Urinary bladder (tissue), 4 donors: ENCODE results near the gene SDK2. TPM values are rescaled to one million over a fixed set of nuclear protein-coding genes. Genes with fewer than 3 reads are reported as not detected.

Experiments used
- DNase-seq: peaks from one replicate; pipeline ENCODE4 v3.0.0-alpha.2; 2015; ENCODE audit errors: extremely low spot score
- H3K27ac ChIP-seq: one replicate; pipeline ENCODE4 v1.5.1; 2013; ENCODE audit warnings: low read depth, mild to moderate bottlenecking, moderate library complexity
- H3K36me3 ChIP-seq: one replicate; pipeline ENCODE4 v1.6.1; 2013; ENCODE audit warnings: mild to moderate bottlenecking, moderate library complexity; ENCODE audit not compliant: insufficient read depth
- H3K4me1 ChIP-seq: one replicate; pipeline ENCODE4 v1.6.1; 2013; ENCODE audit warnings: mild to moderate bottlenecking, moderate library complexity; ENCODE audit not compliant: insufficient read depth
- H3K4me3 ChIP-seq: one replicate; pipeline ENCODE4 v1.5.1; 2013; ENCODE audit warnings: low read depth, low read length
- WGBS: extraction: QIAGEN DNeasy Blood & Tissue Kit; methylation state at CpG from one replicate; pipeline ENCODE4 v1.1.7; 2013; 5-methylcytosine and 5-hydroxymethylcytosine counted together
- polyA plus RNA-seq: library from polyadenylated mRNA; stranded (reverse); fragments of 200-250 nt; gene quantifications from one replicate; pipeline ENCODE4 v1.2.3, GENCODE V29; 2013
- total RNA-seq: library from RNA; depleted of rRNA; stranded (reverse); fragments of >200 nt; gene quantifications from one replicate; pipeline ENCODE4 v1.2.3, GENCODE V29; 2014
- donor health status: healthy with polysubstance abuse.
- donor health status: healthy.

The SDK2 gene
- total and polyA plus RNA-seq, 2 donors: 0.61 to 5.0 TPM

- no peaks in the 10 kb centered on the region for H3K4me1 ChIP-seq
These were observed 136.0 kb downstream of the SDK2 start for GRCh38 chr17:73508057-73508930.

DNA sequence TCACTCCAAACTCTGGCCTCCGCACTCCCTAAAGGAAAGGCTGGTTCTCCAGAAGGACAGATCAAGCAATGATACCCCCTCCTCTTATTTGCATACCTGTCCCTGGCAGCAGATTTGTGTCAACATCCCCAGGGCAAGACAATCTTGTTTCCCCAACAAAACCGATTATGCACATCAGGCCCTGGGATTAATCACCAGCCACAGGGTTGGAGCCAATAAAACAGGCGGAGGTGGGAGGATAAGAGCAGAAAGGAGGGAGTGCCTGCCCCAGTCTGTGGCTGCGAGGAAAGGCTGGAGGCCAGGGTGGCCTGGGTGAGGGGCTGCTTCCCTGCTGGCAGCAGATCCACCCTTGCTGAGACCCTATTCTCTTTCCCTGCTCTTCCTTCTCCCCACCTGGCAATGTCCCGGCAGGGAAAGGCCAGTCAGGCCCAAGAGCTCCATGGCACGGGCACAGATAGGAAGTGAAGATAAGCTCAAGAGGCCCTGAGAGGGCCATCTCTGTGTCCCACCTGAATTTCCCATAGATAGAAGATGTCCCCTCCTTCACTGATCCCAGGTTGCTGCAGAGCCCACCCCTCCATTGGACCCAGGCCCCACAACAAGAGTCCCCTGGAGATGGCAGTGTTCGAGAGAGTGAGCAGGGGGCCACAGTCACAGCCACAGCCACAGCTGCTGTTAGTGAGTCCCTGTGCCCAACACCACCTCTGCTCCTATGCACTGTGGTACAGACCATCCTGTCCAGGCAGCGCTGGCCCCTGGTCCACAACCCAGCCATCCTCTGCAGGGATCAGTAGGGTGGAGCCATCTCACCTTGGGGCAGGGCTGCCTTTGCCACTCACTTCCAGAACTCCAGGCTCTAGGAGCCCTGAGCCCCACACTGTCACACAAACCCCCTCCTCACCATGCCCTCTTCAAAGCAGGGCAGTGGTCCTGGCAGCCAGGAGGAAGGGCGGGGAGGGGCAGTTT lies 137.5 kb downstream of the SDK2 start:
- DNase-seq: no peak
- 72% methylated on average over 9 of the region's 9 CpGs for WGBS
- Histone ChIP-seq H3K4me3 (no peak overlapping the region), H3K4me1 (no peaks in the 10 kb centered on the region), H3K36me3 (no peaks in the 10 kb centered on the region), H3K27ac (no peak overlapping the region)

More at GRCh38 chr17:73508057-73508930, 136.0 kb downstream of the SDK2 start:
- DNase-seq: no peak
- Histone ChIP-seq H3K27ac (no peak overlapping the region), H3K36me3 (no peaks in the 10 kb centered on the region), H3K4me3 (no peak overlapping the region)
- 77% methylated on average over 19 of the region's 19 CpGs for WGBS

GRCh38 chr17:73503560-73503959 lies 140.7 kb downstream of the SDK2 start:
- no peak for DNase-seq
- H3K36me3 ChIP-seq: no peaks in the 10 kb centered on the region
- H3K4me1 ChIP-seq: no peaks in the 10 kb centered on the region
- 44% methylated on average over 2 of the region's 2 CpGs for WGBS
- H3K4me3 ChIP-seq: no peak overlapping the region
- no peak overlapping the region for H3K27ac ChIP-seq

DNA sequence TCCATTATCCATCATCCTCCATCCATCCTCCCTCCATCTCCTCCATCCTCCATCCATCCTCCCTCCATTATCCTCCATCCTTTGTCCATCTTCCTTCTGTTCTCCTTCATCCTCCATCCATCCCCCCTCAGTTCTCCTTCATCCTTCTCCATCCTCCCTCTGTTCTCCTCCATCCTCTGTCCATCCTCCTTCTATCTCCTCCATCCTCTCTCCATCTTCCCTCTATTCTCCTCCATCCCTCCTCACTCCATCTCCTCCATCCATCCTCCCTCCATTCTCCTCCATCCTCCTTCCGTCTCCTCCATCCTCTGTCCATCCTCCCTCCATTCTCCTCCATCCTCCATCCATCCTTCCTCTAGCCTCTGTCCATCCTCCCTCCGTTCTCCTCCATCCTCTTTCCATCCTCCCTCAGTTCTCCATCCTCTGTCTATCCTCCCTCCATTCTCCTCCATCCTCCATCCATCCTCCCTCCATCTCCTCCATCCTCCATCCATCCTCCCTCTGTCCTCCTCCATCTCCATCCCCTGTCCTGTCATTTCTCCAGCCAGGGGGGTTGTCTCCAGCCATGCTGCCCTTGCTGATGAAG lies 143.7 kb downstream of the SDK2 start:
- Histone ChIP-seq H3K36me3 (no peaks in the 10 kb centered on the region), H3K4me3 (no peak overlapping the region), H3K27ac (no peak overlapping the region), H3K4me1 (no peaks in the 10 kb centered on the region)
- DNase-seq: no peak
- 67% methylated on average over 2 of the region's 2 CpGs for WGBS

DNA sequence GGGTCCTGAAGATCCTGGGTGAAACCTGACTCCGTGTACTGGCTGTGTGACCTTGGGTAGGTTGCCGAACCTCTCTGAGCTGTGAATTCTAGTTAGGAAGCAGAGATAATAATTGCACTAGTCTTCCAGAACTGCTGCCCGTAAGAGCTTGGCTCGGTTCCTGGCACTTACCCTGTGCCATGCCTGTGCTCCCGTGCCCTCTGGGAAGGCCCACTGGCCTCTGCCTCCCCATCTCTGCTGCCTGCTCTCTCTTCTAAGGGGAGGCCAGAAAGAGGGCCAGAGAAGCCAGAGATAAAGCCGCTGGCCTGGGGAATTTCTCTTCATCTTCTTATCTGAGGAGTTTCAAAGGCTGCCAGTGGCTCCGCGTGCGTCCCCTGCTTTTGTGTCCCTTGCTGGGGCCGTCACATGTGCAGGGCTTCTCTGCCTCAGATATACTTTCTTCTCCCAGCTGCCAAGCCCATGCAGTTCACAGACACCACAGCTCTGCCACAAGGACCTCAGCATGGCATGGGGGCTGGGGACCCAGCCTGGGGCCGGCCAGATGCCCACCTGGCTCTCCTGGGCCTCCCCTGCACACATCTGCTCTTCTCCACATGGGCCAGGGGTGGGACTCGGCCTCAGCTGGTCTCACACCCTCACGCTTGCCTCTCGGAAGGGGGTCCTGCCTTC lies 145.2 kb downstream of the SDK2 start:
- H3K4me3 ChIP-seq: no peak overlapping the region
- 69% methylated on average over 14 of the region's 14 CpGs for WGBS
- H3K27ac ChIP-seq: no peak overlapping the region

DNA sequence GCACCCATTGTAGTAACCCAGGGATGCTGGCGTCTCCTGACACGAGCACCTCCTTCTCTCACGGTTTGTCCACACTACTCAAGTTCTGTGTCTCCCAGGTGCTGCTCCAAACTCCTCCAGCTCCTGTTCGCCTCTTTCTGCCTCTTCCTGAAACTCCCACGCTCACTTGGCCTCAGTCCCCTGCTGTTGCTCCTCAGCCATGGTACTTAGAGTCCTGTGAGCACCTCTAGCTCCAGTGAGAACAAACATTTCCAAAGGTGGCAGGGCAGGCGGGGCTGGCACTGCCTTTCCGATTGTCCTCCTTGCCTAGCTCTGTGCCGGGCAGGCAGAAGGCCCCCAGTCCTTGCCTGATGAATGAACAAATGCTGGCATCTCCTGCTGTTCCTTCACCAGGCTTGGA lies 146.1 kb downstream of the SDK2 start:
- Histone ChIP-seq H3K4me3 (no peak overlapping the region), H3K4me1 (no peaks in the 10 kb centered on the region), H3K36me3 (no peaks in the 10 kb centered on the region), H3K27ac (no peak overlapping the region)
- WGBS: 79% methylated on average over 8 of the region's 8 CpGs
- DNase-seq: no peak

More for the DNA sequence above, 145.2 kb downstream of the SDK2 start:
- H3K36me3 ChIP-seq: no peaks in the 10 kb centered on the region
- no peak for DNase-seq
- H3K4me1 ChIP-seq: no peaks in the 10 kb centered on the region

DNA sequence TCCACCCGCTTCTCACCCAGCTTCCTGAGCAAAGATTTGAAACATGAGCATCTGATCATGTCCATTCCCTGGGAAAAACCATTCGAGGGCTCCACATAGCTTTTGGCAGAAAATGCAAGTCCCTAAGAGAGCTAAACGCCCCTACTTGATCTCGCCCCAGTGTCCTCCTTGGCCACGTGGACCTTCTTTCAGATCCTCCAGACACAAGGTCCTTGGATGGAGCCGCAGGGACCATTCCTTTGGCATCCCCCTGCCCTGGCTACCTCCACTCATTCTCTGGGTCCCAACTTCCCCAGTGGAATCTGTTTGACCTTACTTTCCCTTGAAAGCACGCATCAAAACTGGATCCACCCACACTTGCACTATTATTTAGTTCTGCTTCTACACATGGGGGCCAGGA lies 146.5 kb downstream of the SDK2 start:
- no peak overlapping the region for H3K27ac ChIP-seq
- DNase-seq: no peak
- 84% methylated on average over 7 of the region's 7 CpGs for WGBS
- H3K36me3 ChIP-seq: no peaks in the 10 kb centered on the region
- H3K4me3 ChIP-seq: no peak overlapping the region
- no peaks in the 10 kb centered on the region for H3K4me1 ChIP-seq

- WGBS: 95% methylated on average over 13 of the region's 13 CpGs
- Histone ChIP-seq H3K4me3 (no peak overlapping the region), H3K27ac (no peak overlapping the region), H3K36me3 (no peaks in the 10 kb centered on the region), H3K4me1 (no peaks in the 10 kb centered on the region)
- DNase-seq: no peak
These were observed 148.0 kb downstream of the SDK2 start for GRCh38 chr17:73496232-73496631.

DNA sequence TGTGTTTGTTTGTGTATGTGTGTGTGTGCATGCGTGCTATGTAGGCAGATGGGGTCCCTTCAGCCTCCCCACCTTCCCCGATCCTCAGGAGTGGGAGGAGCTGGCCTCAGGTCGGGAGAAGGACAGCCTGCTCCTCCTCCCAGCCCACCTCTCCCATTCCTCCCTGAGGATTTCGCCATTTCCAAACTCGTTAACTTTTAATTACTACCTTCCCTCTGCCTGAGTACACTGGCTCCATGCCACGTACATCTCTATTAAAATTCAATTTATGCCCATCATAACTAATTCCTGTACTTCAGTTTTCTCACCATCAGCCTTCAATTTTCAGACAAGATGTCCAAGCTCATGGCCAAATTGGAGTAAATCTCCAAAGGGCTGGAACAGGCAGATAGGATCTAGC lies 148.6 kb downstream of the SDK2 start:
- Histone ChIP-seq H3K27ac (no peak overlapping the region), H3K4me3 (no peak overlapping the region), H3K36me3 (no peaks in the 10 kb centered on the region), H3K4me1 (no peaks in the 10 kb centered on the region)
- WGBS: 60% methylated on average over 6 of the region's 6 CpGs
- DNase-seq: no peak

DNA sequence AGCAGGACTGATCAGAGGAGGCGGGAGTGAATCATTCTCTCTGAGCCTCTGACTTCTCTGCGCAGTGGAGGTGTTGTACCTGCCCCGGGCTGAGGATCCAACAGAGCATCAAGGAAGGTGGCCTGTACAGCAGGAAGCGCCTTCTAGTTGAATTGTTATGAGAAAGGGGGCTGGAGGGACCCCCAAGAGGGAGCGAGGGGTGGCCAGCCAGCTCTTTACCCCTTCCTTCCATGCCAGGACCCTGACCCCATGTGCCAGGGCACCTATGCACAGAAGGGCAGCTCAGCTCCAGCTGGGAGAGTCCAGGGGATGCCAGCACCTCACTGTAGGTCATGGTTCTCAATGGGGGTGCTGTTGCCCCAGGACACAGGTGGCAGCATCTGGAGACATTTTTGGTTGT lies 149.3 kb downstream of the SDK2 start:
- no peaks in the 10 kb centered on the region for H3K4me1 ChIP-seq
- no peak overlapping the region for H3K27ac ChIP-seq
- H3K4me3 ChIP-seq: no peak overlapping the region
- no peaks in the 10 kb centered on the region for H3K36me3 ChIP-seq
- WGBS: 88% methylated on average over 5 of the region's 5 CpGs
- DNase-seq: no peak

GRCh38 chr17:73493956-73494926 lies 150.0 kb downstream of the SDK2 start:
- 68% methylated on average over 24 of the region's 24 CpGs for WGBS
- no peak overlapping the region for H3K27ac ChIP-seq
- no peak overlapping the region for H3K4me3 ChIP-seq
- H3K4me1 ChIP-seq: no peaks in the 10 kb centered on the region
- DNase-seq: no peak
- H3K36me3 ChIP-seq: no peaks in the 10 kb centered on the region
